Activated CD8-positive, alpha-beta T cell treated with anti-CD3 and anti-CD28 coated beads for 36 hours (primary cell): ENCODE results near the gene TNIK. TPM values are rescaled to one million over a fixed set of nuclear protein-coding genes. Genes with fewer than 3 reads are reported as not detected.

Experiments
- ATAC-seq: fragments of 200-7000 bp; cut with Tn5 transposase; one replicate; pipeline ENCODE4 v1.10.0; 2021; ENCODE audit warnings: mild to moderate bottlenecking, moderate library complexity
- CTCF ChIA-PET: fragments of 350-600 bp; sonication (Branson Sonifier 250); formaldehyde crosslinking; loops from one replicate; lab custom pipeline; 2021; ENCODE audit warnings: antibody characterized with exemption; lab: Charles Lee
- POLR2A ChIA-PET: fragments of 350-600 bp; sonication (Branson Sonifier 250); formaldehyde crosslinking; loops from one replicate; lab custom pipeline; 2021; ENCODE audit warnings: antibody characterized with exemption; lab: Charles Lee
- DNase-seq: peaks from one replicate; pipeline ENCODE4 v3.0.0-alpha.2; 2020
- H3K27ac Mint-ChIP-seq: one replicate; pipeline ENCODE4 v1.8.0; 2021; ENCODE audit warnings: mild to moderate bottlenecking, mixed read lengths
- H3K27me3 Mint-ChIP-seq: one replicate; pipeline ENCODE4 v1.8.0; 2021; ENCODE audit warnings: mixed read lengths
- H3K36me3 Mint-ChIP-seq: one replicate; pipeline ENCODE4 v1.8.0; 2021; ENCODE audit warnings: low read depth, mixed read lengths
- H3K4me1 Mint-ChIP-seq: one replicate; pipeline ENCODE4 v1.8.0; 2021; ENCODE audit warnings: low read depth, mixed read lengths
- H3K4me3 Mint-ChIP-seq: one replicate; pipeline ENCODE4 v1.8.0; 2021; ENCODE audit warnings: mild to moderate bottlenecking, moderate library complexity, mixed read lengths
- H3K9me3 Mint-ChIP-seq: one replicate; pipeline ENCODE4 v1.8.0; 2021; ENCODE audit warnings: mixed read lengths
- intact Hi-C: fragments of 100-400 bp; cut with micrococcal nuclease; formaldehyde crosslinking; loops from one replicate; pipeline ENCODE4 v1.10.0; 2022
- total RNA-seq, 2 experiments: library from RNA; stranded (reverse); gene quantifications; one replicate each; pipeline ENCODE4 v1.2.3, GENCODE V29; 2021
- TF ChIP-seq, protein P1 (sequence below): fragments of 200-600 bp; IDR thresholded peaks from one replicate; pipeline ENCODE4 v1.8.0; 2022; ENCODE audit warnings: antibody characterized with exemption, mild to moderate bottlenecking

Gene TNIK
- total RNA-seq, 2 experiments from 2014 or later = 25.1 to 28.8 TPM

DNA sequence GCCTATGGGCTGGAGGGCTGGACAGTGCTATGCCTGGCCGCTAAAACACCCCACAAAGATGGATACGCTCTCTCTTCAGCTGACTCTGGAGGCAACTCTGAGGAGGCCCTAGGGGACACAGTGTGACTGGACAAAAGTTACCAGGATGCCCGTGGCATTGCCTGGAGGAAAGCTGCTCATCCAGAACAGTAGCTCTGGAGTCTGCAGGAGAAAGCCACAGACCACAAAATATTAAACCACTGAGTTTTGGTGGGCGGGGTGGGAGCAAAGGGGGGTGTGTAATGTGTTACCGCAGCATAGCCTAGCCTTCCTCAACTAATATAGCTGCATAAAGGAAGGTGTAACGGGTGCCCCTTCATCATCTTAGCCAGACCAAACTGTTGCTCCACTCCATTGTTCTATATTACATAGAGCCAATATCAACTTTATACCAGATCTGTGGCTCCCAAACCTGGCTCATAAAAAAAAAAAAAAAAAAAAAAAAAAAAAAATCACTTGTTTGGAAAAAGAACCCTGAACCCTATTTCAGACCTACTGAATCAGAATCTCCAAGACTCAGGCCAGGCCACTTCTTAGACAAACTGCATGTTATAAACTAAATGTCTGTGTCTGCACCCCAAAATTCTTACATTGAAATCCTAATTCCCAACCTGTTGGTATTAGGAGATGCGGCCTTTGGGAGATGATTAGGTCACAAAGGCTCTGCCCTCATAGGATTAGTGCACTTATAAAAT, 132.6 kb downstream of the TNIK start:
- Mint-ChIP-seq H3K4me1 (peaks cover 47% of the 10 kb centered on the region), H3K36me3 (no peaks in the 10 kb centered on the region), H3K27ac (no peak overlapping the region), H3K27me3 (no peaks in the 10 kb centered on the region), H3K9me3 (peaks cover 3% of the 10 kb centered on the region), H3K4me3 (no peak overlapping the region)
- ATAC-seq = no peak
- POLR2A ChIA-PET = no interaction called here
- CTCF ChIA-PET = interaction anchor here (0.8 to 2.5 kb wide), 5 partner anchors 7 to 29 kb away, joined by 3 to 9 read pairs (median 5); no protein-coding TSS in a partner anchor
- intact Hi-C loops = no loop called here
- TF ChIP-seq, protein P1, sequence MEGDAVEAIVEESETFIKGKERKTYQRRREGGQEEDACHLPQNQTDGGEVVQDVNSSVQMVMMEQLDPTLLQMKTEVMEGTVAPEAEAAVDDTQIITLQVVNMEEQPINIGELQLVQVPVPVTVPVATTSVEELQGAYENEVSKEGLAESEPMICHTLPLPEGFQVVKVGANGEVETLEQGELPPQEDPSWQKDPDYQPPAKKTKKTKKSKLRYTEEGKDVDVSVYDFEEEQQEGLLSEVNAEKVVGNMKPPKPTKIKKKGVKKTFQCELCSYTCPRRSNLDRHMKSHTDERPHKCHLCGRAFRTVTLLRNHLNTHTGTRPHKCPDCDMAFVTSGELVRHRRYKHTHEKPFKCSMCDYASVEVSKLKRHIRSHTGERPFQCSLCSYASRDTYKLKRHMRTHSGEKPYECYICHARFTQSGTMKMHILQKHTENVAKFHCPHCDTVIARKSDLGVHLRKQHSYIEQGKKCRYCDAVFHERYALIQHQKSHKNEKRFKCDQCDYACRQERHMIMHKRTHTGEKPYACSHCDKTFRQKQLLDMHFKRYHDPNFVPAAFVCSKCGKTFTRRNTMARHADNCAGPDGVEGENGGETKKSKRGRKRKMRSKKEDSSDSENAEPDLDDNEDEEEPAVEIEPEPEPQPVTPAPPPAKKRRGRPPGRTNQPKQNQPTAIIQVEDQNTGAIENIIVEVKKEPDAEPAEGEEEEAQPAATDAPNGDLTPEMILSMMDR = no peak
- DNase-seq = no peak

DNA sequence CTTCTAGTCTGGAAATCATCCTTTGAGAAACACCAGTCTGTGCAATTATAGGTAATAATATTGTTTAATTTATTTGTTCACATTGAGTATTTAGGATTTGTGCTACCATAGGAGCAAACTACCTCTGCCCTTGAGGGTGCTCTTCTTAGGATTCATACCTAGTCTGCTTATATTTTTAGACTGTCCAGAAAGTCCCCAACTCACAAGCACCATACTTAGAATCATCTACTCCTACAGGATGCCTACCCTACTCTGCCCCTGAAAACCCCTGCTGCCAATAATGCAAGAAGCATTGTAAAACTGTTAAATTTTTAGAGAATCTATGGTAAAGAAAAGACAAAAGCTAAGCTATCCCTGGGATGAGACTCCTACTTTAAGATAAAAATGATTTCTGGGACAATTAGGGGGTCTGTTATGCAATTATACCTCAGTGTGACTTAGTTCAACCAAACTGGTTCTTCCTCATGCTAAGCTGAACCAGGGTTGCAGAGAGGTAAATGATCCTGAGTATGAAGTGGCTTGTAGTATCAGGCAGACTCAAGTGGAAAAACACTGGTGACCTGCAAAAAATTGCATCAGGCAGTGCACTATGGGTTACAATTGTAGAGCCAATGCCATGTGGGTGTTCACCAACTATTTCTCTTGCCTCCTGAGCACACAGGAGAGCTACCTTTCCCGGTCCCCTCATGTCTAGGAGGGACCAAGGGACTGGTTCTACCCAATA, 133.3 kb downstream of the TNIK start:
- TF ChIP-seq, protein P1 = no peak
- H3K9me3 Mint-ChIP-seq = peaks cover 3% of the 10 kb centered on the region
- ChIA-PET POLR2A (no interaction called here), CTCF (interaction anchor here (0.8 kb wide), 1 partner anchor 10 kb away, joined by 3 read pairs; no protein-coding TSS in a partner anchor)
- intact Hi-C loops = no loop called here
- H3K4me3 Mint-ChIP-seq = no peak overlapping the region
- peaks cover 46% of the 10 kb centered on the region for H3K4me1 Mint-ChIP-seq
- no peak overlapping the region for H3K27ac Mint-ChIP-seq
- DNase-seq (no peak), ATAC-seq (no peak)
- H3K27me3 Mint-ChIP-seq = no peaks in the 10 kb centered on the region
- H3K36me3 Mint-ChIP-seq = no peaks in the 10 kb centered on the region

- intact Hi-C loops = no loop called here
- H3K9me3 Mint-ChIP-seq = peaks cover 3% of the 10 kb centered on the region
- no peak overlapping the region for H3K27ac Mint-ChIP-seq
- POLR2A ChIA-PET = interaction anchor here (0.6 kb wide), 1 partner anchor 97 kb away, joined by 4 read pairs; no protein-coding TSS in a partner anchor
- CTCF ChIA-PET = interaction anchor here (0.8 to 1.7 kb wide), 4 partner anchors 11 to 234 kb away, joined by 3 to 4 read pairs (median 4); no protein-coding TSS in a partner anchor
- no peak for DNase-seq
- H3K27me3 Mint-ChIP-seq = no peaks in the 10 kb centered on the region
- peaks cover 30% of the 10 kb centered on the region for H3K4me1 Mint-ChIP-seq
- no peak for ATAC-seq
- no peak overlapping the region for H3K4me3 Mint-ChIP-seq
- H3K36me3 Mint-ChIP-seq = no peaks in the 10 kb centered on the region
- TF ChIP-seq, protein P1 = no peak
These were observed 136.2 kb downstream of the TNIK start for GRCh38 chr3:171323938-171324536.

DNA sequence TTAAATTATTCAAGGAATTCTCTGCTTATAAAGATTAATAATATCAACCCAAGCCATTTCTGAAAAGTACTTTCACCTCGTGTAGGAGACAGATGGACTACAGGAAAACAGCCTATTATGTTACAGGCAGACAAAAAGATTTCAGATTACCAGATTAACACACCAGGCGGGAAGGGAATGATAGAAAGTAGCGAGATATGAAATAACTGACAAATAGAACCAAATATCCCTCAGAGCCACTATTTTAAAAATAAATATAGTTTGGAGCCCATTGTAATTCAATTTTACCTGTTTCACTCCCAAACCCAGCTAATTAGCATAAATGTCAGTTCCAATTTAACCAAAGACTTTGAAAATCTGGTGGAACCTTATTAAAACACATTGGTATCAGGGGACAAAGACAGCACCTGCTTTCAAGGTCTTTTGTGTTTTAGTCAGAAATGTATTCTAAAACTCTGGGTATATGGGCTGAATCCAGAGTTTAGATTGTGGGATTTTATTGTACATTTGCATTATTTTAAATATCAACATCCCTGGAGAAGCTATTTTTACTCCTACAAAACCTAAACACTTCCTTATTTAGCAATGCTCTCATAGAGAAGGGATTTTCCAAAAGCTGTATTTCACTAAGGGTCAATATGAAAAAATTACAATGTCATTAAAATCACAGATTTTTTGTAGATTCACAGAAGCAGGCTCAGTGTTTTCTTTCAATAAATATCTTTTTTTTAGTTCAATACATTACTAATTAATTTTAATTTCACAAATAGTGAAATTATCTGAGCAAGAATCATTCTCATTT, 138.4 kb downstream of the TNIK start:
- intact Hi-C loops = no loop called here
- Mint-ChIP-seq H3K27ac (no peak overlapping the region), H3K4me1 (peaks cover 22% of the 10 kb centered on the region), H3K27me3 (no peaks in the 10 kb centered on the region), H3K36me3 (no peaks in the 10 kb centered on the region), H3K4me3 (no peak overlapping the region), H3K9me3 (peaks cover 3% of the 10 kb centered on the region)
- ChIA-PET CTCF (interaction anchor here (1.0 kb wide), 1 partner anchor 12 kb away, joined by 3 read pairs; no protein-coding TSS in a partner anchor), POLR2A (no interaction called here)
- TF ChIP-seq, protein P1 = no peak
- no peak for DNase-seq
- no peak for ATAC-seq
